Trophoblast cell (in vitro differentiated cells and primary cell): ENCODE results near the gene TACR3.
"Not testable (repeated sequence)": the region's sequence is repeated elsewhere in the genome, so short reads cannot be mapped to it uniquely, and the experiment has no call there.

Experiments
- DNase-seq, 2 donors: peaks; one replicate each; pipeline ENCODE4 v3.0.0-alpha.2; 2016
- H2AFZ ChIP-seq: 2 replicates; pipeline ENCODE4 v1.6.1; 2013; ENCODE audit warnings: low read length, moderate library complexity, mild to moderate bottlenecking; ENCODE audit not compliant: insufficient read depth, poor library complexity
- H2AK5ac ChIP-seq: 2 replicates; pipeline ENCODE4 v1.6.1; 2013; ENCODE audit warnings: mild to moderate bottlenecking, low read length
- H2BK120ac ChIP-seq: 2 replicates; pipeline ENCODE4 v1.6.1; 2013; ENCODE audit warnings: low read length, mild to moderate bottlenecking, moderate library complexity; ENCODE audit not compliant: insufficient read depth, poor library complexity
- H2BK12ac ChIP-seq: 2 replicates; pipeline ENCODE4 v1.6.1; 2013; ENCODE audit warnings: mild to moderate bottlenecking, low read length, moderate library complexity
- H2BK5ac ChIP-seq: 2 replicates; pipeline ENCODE4 v1.6.1; 2013; ENCODE audit warnings: low read length, low read depth, moderate library complexity, mild to moderate bottlenecking; ENCODE audit not compliant: poor library complexity
- H3K14ac ChIP-seq: 2 replicates; pipeline ENCODE4 v1.6.1; 2013; ENCODE audit warnings: mild to moderate bottlenecking, low read length
- H3K18ac ChIP-seq: 2 replicates; pipeline ENCODE4 v1.6.1; 2013; ENCODE audit warnings: mild to moderate bottlenecking, low read length
- H3K23ac ChIP-seq: 2 replicates; pipeline ENCODE4 v1.6.1; 2013; ENCODE audit warnings: low read length
- H3K27ac ChIP-seq: 2 replicates; pipeline ENCODE4 v1.5.1; 2013; ENCODE audit warnings: low read depth, mild to moderate bottlenecking, inconsistent platforms, low read length, moderate library complexity
- H3K27me3 ChIP-seq: 2 replicates; pipeline ENCODE4 v1.6.1; 2013; ENCODE audit warnings: inconsistent platforms, mild to moderate bottlenecking, low read length, moderate library complexity; ENCODE audit not compliant: insufficient read depth
- H3K36me3 ChIP-seq, 2 experiments: 1 replicate in 1 of 2; 2 replicates in 1 of 2; pipeline ENCODE4 v1.6.1; 2013; ENCODE audit warnings: low read length in 2 of 2, mild to moderate bottlenecking in 2 of 2, moderate library complexity in 1 of 2; ENCODE audit not compliant: insufficient read depth in 2 of 2, control insufficient read depth in 1 of 2
- H3K4ac ChIP-seq: 2 replicates; pipeline ENCODE4 v1.6.1; 2013; ENCODE audit warnings: low read depth, mild to moderate bottlenecking, low read length, moderate library complexity
- H3K4me1 ChIP-seq, 2 experiments: 1 replicate in 1 of 2; 2 replicates in 1 of 2; pipeline ENCODE4 v1.6.1; 2013; ENCODE audit warnings: low read length in 2 of 2, mild to moderate bottlenecking in 2 of 2, moderate library complexity in 1 of 2; ENCODE audit not compliant: insufficient read depth in 2 of 2, control insufficient read depth in 1 of 2
- H3K4me2 ChIP-seq: 2 replicates; pipeline ENCODE4 v1.6.1; 2013; ENCODE audit warnings: inconsistent platforms, mild to moderate bottlenecking, low read length, moderate library complexity
- H3K4me3 ChIP-seq: 2 replicates; pipeline ENCODE4 v1.5.1; 2013; ENCODE audit warnings: mild to moderate bottlenecking, low read depth, low read length, inconsistent platforms
- H3K79me1 ChIP-seq: one replicate; pipeline ENCODE4 v1.6.1; 2013; ENCODE audit warnings: low read length
- H3K79me2 ChIP-seq: 2 replicates; pipeline ENCODE4 v1.6.1; 2013; ENCODE audit warnings: low read length, mild to moderate bottlenecking; ENCODE audit not compliant: control insufficient read depth, insufficient read depth, poor library complexity
- H3K9ac ChIP-seq: 2 replicates; pipeline ENCODE4 v1.6.1; 2013; ENCODE audit warnings: mild to moderate bottlenecking, low read length
- H3K9me3 ChIP-seq: 2 replicates; pipeline ENCODE4 v1.6.1; 2013; ENCODE audit warnings: low read depth, mild to moderate bottlenecking, control low read depth, inconsistent platforms, low read length; ENCODE audit not compliant: insufficient read depth
- H4K12ac ChIP-seq: 2 replicates; pipeline ENCODE4 v1.6.1; 2013; ENCODE audit warnings: low read depth, mild to moderate bottlenecking, low read length, moderate library complexity
- H4K8ac ChIP-seq: 2 replicates; pipeline ENCODE4 v1.6.1; 2013; ENCODE audit warnings: low read depth, mild to moderate bottlenecking, low read length, moderate library complexity
- H4K91ac ChIP-seq: one replicate; pipeline ENCODE4 v1.6.1; 2013; ENCODE audit warnings: low read depth, mild to moderate bottlenecking, low read length, moderate library complexity
- WGBS: extraction: QIAGEN DNeasy Blood & Tissue Kit; methylation state at CpG from one replicate; pipeline ENCODE4 v1.1.7; 2013; ENCODE audit warnings: missing lambda C conversion rate; ENCODE audit not compliant: insufficient read length, insufficient coverage; ENCODE audit errors: extremely low coverage; 5-methylcytosine and 5-hydroxymethylcytosine counted together

The TACR3 gene

DNA sequence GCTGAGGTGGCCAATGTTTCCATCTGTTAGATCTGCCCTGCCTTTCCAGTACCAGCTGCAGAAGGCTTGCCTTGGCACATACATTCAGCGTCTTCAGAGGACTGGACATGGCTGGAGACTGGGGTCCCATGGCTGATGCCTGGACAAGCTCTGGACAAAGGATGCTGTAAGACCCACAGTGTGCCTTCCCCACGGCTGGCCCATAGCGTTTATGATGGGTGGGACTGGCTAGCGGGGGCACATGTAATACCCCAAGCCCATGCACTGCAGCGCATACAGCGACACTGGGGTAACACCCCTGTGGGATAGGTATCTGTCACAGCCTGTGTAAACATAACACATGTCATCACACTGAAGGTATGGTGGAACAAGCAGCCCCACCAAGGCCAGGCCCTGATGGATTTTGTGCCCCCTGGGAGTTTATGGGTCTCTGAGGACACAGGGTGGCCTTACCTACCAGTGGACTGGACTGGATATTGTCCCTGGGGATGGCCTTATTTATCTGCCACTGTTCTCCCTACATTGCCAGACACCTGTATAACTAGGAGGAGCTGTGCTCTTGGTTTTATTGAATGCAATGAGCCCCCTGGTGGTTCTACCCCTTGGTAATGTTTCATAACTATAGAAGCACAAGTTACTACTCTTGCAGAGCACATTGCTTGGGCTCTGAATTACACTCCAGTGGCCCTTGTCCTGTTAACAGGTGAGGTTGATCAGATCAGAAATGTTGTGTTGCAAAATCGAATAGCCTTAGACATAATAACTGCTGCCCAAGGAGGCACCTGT lies 34.3 kb upstream of the TACR3 start:
- Histone ChIP-seq H4K12ac (no peak overlapping the region), H2BK120ac (no peak overlapping the region), H3K4me1 (no peaks in the 10 kb centered on the region), H3K4ac (no peak overlapping the region), H3K18ac (no peak overlapping the region), H2BK5ac (no peak overlapping the region), H3K79me1 (no peaks in the 10 kb centered on the region), H3K27ac (no peak overlapping the region), H4K91ac (no peak overlapping the region), H2AK5ac (no peak overlapping the region), H3K4me2 (no peak overlapping the region), H3K79me2 (no peaks in the 10 kb centered on the region), H2AFZ (no peak overlapping the region), H2BK12ac (no peak overlapping the region), H3K36me3 (no peaks in the 10 kb centered on the region), H3K27me3 (no peaks in the 10 kb centered on the region), H3K14ac (no peak overlapping the region), H3K23ac (no peak overlapping the region), H4K8ac (no peak overlapping the region), H3K9ac (no peak overlapping the region), H3K4me3 (no peak overlapping the region), H3K9me3 (peaks cover 3% of the 10 kb centered on the region)
- peak in 1 of 2 donors; percentile 12 for DNase-seq
- WGBS, result no CpG with 5 or more reads among the region's 7 CpGs

DNA sequence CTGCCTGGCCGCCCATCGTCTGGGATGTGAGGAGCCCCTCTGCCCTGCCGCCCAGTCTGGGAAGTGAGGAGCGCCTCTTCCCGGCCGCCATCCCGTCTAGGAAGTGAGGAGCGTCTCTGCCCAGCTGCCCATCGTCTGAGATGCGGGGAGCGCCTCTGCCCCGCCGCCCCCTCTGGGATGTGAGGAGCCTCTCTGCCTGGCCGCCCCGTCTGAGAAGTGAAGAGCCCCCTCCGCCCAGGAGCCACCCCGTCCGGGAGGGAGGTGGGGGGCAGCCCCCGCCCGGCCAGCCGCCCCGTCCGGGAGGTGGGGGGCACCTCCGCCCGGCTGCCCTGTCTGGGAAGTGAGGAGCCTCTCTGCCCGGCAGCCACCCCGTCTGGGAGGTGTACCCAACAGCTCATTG lies 3.4 kb upstream of the TACR3 start:
- H2AFZ ChIP-seq, H3K79me2 ChIP-seq, H3K4me2 ChIP-seq, DNase-seq, H3K27ac ChIP-seq, H4K8ac ChIP-seq, H3K9me3 ChIP-seq, H3K9ac ChIP-seq, H2BK12ac ChIP-seq, H2BK5ac ChIP-seq, H3K4me3 ChIP-seq, H3K23ac ChIP-seq, H3K36me3 ChIP-seq, H2AK5ac ChIP-seq, H3K18ac ChIP-seq, H3K4ac ChIP-seq, H3K14ac ChIP-seq, H2BK120ac ChIP-seq, H4K12ac ChIP-seq, H3K27me3 ChIP-seq, H3K79me1 ChIP-seq, H4K91ac ChIP-seq: not testable (repeated sequence)
- no CpG with 5 or more reads among the region's 27 CpGs for WGBS
- H3K4me1 ChIP-seq, result peaks cover 4 to 10% of the 10 kb centered on the region in 2 experiments

DNA sequence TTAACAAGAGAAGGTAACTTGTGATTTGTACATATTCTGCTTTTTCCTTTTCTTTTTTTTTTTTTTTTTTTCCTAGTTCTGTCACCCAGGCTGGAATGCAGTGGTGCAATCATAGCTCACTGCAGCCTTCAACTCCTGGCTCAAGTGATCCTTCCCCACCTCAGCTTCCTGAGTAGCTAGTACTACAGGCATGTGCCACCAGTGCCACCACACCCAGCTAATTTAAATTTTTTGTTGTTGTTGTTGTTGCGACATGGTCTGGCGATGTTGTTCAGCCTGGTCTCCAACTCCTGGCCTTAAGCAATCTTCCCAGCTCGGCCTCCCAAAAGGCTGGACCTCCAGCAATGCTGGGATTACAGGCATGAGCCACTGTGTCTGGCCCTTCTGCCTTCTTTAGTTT lies 1.5 kb upstream of the TACR3 start:
- Histone ChIP-seq H4K91ac (no peak overlapping the region), H3K27ac (no peak overlapping the region), H2AFZ (no peak overlapping the region), H2BK5ac (no peak overlapping the region), H3K79me2 (no peaks in the 10 kb centered on the region), H3K9me3 (no peaks in the 10 kb centered on the region), H3K4me3 (no peak overlapping the region), H3K36me3 (no peaks in the 10 kb centered on the region), H3K9ac (no peak overlapping the region), H3K4me2 (no peak overlapping the region), H2BK120ac (no peak overlapping the region), H4K8ac (no peak overlapping the region), H2AK5ac (no peak overlapping the region), H4K12ac (no peak overlapping the region), H3K4ac (no peak overlapping the region), H3K4me1 (peaks cover 4 to 10% of the 10 kb centered on the region in 2 experiments), H3K23ac (no peak overlapping the region), H2BK12ac (no peak overlapping the region), H3K14ac (no peak overlapping the region), H3K18ac (no peak overlapping the region), H3K27me3 (peaks cover 2% of the 10 kb centered on the region), H3K79me1 (no peaks in the 10 kb centered on the region)
- DNase-seq, result peak; percentile 94 to 96
- WGBS, result no CpG with 5 or more reads among the region's 3 CpGs

DNA sequence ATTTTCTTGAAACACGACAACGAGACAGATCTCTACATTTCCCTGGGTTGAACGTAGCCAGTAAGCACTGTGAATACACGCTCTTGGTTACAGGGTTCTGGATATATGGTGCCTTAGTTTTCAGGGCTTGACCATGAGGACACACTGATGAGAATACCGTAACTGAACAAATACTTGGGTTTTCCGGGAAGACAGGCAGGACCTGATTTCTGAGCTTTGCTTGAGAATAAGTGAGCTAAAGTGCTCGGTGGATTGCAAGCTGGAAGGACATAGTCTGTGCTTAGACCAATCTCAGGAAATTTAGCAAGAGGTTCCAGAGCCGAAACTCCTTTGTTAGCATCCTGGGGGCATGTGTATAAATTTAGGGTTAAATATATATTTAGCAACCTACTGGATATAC lies 876 bp upstream of the TACR3 start:
- Histone ChIP-seq H3K9me3 (no peaks in the 10 kb centered on the region), H3K4ac (no peak overlapping the region), H3K14ac (no peak overlapping the region), H3K18ac (no peak overlapping the region), H3K4me2 (no peak overlapping the region), H3K9ac (no peak overlapping the region), H4K12ac (no peak overlapping the region), H2BK5ac (no peak overlapping the region), H4K91ac (no peak overlapping the region), H3K4me3 (no peak overlapping the region), H4K8ac (no peak overlapping the region), H3K27me3 (peaks cover 2% of the 10 kb centered on the region), H2BK120ac (no peak overlapping the region), H3K4me1 (peaks cover 4 to 10% of the 10 kb centered on the region in 2 experiments), H3K27ac (no peak overlapping the region), H3K79me2 (no peaks in the 10 kb centered on the region), H3K36me3 (no peaks in the 10 kb centered on the region), H2AK5ac (no peak overlapping the region), H3K79me1 (no peaks in the 10 kb centered on the region), H2AFZ (no peak overlapping the region), H3K23ac (no peak overlapping the region), H2BK12ac (no peak overlapping the region)
- no CpG with 5 or more reads among the region's 8 CpGs for WGBS
- peak; percentile 67 to 82 for DNase-seq
